ENCODE results near the gene ZNF70.

ZNF70 gene

DNA sequence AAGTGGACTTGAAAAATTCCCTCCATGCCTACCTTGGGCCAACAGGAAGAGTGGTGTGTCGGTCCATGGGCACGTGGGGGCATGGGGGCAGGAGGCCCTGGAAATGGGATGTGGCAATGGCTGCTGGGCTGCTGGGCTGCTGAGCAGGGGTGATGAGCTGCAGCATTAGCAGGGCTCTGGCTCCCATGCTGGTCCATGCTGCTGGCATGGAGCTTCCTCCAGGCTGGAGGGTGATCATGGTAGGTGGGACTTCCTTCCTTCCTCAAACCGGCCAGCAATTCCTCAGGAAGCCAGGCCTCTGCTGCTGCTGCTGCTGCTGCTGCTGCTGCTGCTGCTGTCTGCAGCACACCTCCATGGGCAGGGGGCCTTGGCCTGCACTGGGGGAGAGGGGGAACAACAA, 55.8 kb downstream of the ZNF70 start:
- DNase-seq (ENCODE audit: low read depth, low spot score): no peak

DNA sequence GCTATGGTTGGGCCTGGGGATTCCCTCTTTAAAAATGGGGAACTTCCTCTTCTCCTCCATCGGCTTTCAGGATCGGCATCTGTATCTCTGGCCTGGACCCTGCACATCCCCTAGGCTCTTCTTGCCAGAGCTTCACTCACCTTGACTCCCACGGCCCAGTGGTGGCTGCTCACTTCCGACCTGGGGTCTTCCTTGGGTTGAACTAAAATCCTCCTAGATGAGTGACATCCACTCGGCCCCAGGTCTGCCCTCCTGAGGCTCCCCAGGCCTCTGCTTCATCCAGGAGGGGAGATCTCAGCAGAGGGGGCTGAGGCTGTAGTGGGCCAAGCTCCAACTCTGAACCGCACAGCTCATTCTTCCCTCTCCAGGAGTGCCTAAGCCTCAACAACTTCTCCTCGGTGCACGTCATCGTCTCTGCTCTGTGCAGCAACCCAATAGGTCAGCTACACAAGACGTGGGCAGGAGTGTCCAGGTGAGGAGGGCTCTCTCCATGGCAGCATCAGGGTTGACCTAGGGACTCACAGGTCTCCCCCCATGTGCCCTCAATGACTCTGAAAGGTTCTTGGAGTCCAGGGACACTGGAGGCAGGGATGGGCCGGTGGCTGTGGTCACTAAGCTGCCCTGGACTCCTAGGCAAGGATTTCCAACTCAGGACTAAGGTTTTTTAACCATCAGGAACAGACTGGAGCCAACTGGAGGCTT, 56.8 kb downstream of the ZNF70 start:
- no peak for DNase-seq (ENCODE audit: low read depth, low spot score)

DNA sequence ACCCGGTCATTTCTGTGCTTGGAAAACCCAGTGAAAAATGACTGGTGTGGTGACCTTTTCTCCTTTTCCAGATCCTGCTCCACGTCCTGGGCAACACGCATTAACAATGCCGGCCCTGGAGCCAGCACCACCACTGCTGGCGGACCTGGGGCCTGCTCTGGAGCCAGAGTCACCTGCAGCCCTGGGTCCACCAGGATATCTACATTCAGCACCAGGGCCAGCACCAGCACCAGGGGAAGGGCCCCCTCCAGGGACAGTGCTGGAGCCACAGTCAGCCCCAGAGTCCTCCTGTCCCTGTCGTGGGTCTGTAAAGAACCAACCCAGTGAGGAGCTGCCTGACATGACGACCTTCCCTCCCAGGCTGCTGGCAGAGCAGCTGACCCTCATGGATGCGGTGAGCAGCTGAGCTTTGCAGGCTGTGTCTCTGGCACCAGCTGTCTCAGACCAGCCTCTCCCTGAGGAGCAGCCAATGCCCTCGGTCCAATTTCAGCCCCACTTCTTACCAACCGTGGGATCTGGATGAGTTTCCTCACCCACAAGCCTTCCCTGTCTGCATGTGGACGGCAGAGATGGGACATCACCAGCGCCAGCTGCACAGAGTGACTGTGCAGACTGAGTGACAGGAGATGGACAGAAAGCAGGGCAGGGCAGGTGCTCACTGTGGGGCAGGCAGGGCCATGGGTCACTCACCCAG, 58.2 kb downstream of the ZNF70 start:
- peak; percentile 28 for DNase-seq (ENCODE audit: low read depth, low spot score)

DNA sequence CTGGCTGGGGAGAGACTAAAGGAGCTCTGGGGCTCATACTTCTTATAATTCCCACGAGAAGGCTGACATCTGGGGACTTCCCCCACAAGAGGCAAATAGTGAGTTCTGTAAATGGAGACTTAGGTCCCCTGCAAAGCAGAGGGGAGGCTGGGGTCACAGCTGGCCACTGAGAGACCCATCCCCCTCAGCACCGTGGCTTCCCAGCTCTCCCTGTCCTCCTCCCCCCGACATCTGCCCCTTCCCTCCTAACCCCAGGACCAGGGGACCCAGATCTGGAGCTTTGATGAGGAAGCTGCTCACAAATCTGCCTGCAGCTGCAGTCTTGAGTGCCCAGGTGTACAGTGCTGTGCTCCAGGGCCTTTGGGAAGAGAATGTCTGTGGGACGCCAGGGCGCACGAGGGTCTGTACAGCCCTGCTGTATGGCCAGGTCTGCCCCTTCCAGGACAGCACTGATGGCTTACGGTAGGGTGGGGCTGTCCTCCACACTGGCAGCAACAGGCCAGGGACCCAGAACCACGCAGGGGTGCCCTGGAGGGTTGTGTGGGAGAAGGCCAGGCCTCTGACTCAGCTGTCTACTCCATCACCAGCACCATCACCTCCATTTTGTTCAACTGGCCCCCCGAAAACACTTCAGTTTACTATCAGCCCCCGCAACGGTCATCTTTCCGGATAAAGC, 59.0 kb downstream of the ZNF70 start:
- DNase-seq (ENCODE audit: low read depth, low spot score): no peak

- DNase-seq (ENCODE audit: low read depth, low spot score): no peak
Measured at GRCh38 chr22:23690713-23691112, 60.2 kb downstream of the ZNF70 start, which contains the start of gene RGL4. Gene RGL4, plus strand, starts transcription at chr22:23691013. Its CDS starts 1,018 bp downstream, at chr22:23692031.

GRCh38 chr22:23689414-23689813, 61.5 kb downstream of the ZNF70 start:
- no peak for DNase-seq (ENCODE audit: low read depth, low spot score)

Data from ELF-1 (cell line).